Stimulated activated CD8-positive, alpha-beta memory T cell treated with anti-CD3 and anti-CD28 coated beads, Interleukin-7, amount 100 ng/mL, for 1 hour (primary cell): Measurements from ENCODE around the gene RETREG2.
A peak's percentile ranks its signal among the peaks of the same experiment; 100 is the strongest.

Experiments used
- DNase-seq, 2 donors: peaks; one replicate each; pipeline ENCODE4 v3.0.0-alpha.2; 2020; ENCODE audit warnings: low read depth in 2 of 2

Gene RETREG2

GRCh38 chr2:219177552-219178376, at the start of gene RETREG2:
RETREG2 (plus strand) TSS chr2:219178275; CDS start chr2:219178353, 78 bp downstream.
- peak; percentile 56 to 63 for DNase-seq

GRCh38 chr2:219128396-219128795, 49.7 kb upstream of the RETREG2 start:
- DNase-seq: no peak

- no peak for DNase-seq
Observed at GRCh38 chr2:219129589-219129988, 48.5 kb upstream of the RETREG2 start.

- DNase-seq: no peak
Observed at GRCh38 chr2:219131327-219131726, 46.7 kb upstream of the RETREG2 start.

GRCh38 chr2:219131744-219132143, 46.3 kb upstream of the RETREG2 start:
- no peak for DNase-seq

- DNase-seq: no peak
Observed at GRCh38 chr2:219133976-219134375, 44.1 kb upstream of the RETREG2 start.

- no peak for DNase-seq
Observed at GRCh38 chr2:219140722-219141121, 37.4 kb upstream of the RETREG2 start.

GRCh38 chr2:219142329-219142728, 35.7 kb upstream of the RETREG2 start:
- no peak for DNase-seq

- no peak for DNase-seq
Observed at GRCh38 chr2:219149667-219150066, 28.4 kb upstream of the RETREG2 start.

- no peak for DNase-seq
Observed at GRCh38 chr2:219155054-219155644, 22.9 kb upstream of the RETREG2 start.

- no peak for DNase-seq
Observed at GRCh38 chr2:219157396-219157795, 20.7 kb upstream of the RETREG2 start.

GRCh38 chr2:219158025-219158424, 20.1 kb upstream of the RETREG2 start:
- no peak for DNase-seq

GRCh38 chr2:219158586-219158985, 19.5 kb upstream of the RETREG2 start:
- DNase-seq: no peak

GRCh38 chr2:219159771-219160185, 18.3 kb upstream of the RETREG2 start:
- DNase-seq: no peak

- DNase-seq: peak; percentile 84 to 89
Observed at GRCh38 chr2:219160186-219161017, 17.7 kb upstream of the RETREG2 start, which contains the start of gene NHEJ1. NHEJ1 (minus strand) TSS chr2:219160815; CDS start chr2:219158362, 2,453 bp downstream.

GRCh38 chr2:219161097-219161496, 17.0 kb upstream of the RETREG2 start:
- no peak for DNase-seq

- DNase-seq: no peak
Observed at GRCh38 chr2:219163156-219163555, 14.9 kb upstream of the RETREG2 start.

- no peak for DNase-seq
Observed at GRCh38 chr2:219165058-219165911, 12.8 kb upstream of the RETREG2 start.

GRCh38 chr2:219167997-219168396, 10.1 kb upstream of the RETREG2 start:
- no peak for DNase-seq

GRCh38 chr2:219168526-219168925, 9.5 kb upstream of the RETREG2 start:
- no peak for DNase-seq

GRCh38 chr2:219168932-219169331, 9.1 kb upstream of the RETREG2 start:
- no peak for DNase-seq
